HG03039 (cell line): Measurements from ENCODE around the gene PDE6C.

Source experiments
- ATAC-seq: cut with Tn5 transposase; IDR thresholded peaks from one replicate; pipeline ENCODE4 v1.9.1; 2021; ENCODE audit warnings: mild to moderate bottlenecking, moderate library complexity; ENCODE audit not compliant: unreplicated experiment

The PDE6C gene

DNA sequence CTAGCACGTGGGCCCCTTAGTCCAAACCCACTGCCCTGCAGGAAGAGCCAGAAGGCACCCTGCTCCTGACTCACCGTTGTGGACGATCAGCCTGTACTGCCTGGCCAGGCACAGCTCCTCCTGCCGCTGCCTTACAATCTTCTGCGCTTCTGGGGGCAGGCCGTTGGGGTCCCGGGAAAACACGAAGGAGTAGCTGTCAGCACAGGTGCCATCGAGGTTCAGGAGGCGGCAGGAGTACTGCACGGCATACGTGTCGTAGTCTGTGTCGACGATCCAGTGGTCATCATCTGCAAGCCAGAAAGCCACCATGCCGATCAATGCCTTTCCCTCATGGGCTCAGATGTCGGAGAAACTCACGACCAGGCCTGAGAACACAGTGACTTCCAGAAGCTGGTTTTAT, 18.6 kb upstream of the PDE6C start:
- ATAC-seq: no peak

DNA sequence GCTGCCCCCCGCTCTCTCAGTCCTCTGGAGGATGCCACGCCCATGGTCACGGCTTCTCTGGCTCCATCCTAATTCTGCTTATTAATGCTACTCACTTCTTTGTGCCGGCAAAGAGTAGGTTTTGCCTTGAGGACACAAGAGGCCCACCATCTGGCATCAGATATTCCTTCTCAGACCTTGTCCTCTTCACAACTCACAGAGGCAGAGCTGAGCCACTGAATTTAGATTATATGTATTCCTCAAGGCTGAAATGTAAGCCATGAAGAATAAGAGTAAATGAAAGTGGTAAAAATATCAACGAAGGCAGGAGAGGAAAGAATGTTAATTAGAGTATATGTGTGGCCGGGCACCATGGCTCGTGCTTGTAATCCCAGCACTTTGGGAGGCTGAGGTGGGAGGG, 17.8 kb upstream of the PDE6C start:
- ATAC-seq: no peak

DNA sequence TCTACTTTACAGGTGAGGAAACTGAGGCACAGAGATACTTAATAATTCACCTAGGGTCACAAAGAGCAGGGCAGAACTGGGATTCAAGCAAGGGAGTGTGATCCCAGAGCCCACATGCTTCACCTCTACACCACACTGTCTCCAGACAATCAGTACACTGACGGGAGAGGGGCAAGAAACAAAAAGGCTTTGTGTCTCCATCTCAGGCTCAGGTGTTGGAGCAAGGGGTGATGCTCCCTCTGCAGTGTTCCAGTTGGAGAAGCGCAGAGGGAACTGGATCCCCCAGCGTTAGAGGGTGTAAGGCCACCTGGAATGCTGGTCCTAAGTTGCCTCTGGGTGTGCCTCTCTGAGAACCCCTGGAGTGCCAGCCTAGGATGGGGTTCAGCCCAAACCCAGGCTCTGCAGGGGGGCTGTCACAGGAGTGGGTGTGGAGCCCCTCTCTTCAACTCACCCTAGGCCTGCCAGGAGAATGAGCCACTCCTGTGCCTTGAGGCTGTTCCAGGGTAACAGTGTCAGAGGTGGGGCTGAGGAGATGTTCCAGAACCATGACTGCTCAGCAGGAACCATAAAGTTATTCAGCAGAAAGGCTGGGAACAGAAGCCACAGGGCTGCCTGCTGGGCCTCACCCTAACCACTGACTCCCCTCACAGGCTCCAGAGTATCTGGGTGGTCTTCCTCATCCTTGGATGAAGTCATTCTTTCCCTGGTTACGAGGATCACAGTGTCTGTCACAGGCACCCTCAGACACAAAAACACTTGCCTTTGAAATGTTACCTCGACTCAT, 16.8 kb upstream of the PDE6C start:
- no peak for ATAC-seq

- ATAC-seq: no peak
These were observed 15.8 kb upstream of the PDE6C start for GRCh38 chr10:93596539-93596938.

GRCh38 chr10:93597075-93597599, 15.2 kb upstream of the PDE6C start:
- no peak for ATAC-seq

- no peak for ATAC-seq
These were observed 14.2 kb upstream of the PDE6C start for GRCh38 chr10:93598157-93598556.

- ATAC-seq: no peak
These were observed 13.0 kb upstream of the PDE6C start for GRCh38 chr10:93599335-93599734.

DNA sequence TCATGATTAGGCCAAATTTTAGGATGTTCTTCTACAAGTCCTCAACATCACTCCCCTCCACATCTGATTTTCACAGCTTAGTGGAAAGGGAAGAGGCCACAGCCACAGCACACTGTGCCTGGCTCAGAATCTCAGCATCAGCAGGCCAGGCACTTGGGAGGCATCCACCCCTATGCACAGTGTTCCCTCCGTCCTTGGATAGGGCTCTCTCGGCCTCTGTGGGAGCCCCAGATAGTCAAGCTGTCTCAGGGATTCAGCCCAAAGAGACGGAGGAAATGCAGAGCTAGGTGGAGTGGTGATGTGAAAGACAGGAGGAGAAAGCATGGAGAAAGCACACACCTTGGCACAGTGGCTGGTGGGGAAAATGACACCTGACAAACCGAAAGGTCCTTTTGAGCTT, 12.6 kb upstream of the PDE6C start:
- ATAC-seq: no peak

DNA sequence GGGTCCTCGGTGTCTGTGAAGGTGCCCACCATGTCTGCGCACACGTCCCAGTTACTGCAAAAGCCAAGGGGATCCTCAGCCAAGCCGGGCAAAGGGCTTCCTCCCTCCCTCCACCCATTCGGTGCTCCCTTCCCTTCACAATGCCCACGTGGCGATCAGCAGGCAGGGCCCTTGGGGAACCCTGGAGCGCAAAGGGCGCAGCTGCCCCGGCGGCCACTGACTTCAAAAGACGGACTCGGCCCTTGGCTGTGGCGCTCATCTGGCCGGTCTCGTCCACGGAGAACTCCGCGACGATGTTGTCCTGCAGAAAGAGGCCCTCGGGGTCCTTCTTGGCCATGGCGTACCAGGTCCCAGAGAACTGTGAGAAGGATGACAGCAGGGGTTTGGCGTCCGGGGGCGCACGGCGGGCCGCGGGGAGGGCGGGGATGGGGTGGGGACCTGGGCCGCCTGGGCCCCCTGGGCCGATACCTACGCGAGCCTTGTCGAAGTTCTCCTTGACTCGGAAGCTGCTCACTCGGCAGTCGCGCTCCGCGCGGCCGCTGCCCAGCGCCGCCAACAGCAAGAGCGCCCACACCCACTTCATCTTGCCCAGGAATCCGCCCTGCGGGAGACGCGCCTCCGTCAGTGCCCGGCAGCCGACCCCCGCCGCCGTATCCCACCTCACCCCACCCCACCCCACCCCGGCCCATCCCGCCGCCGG, 11.7 kb upstream of the PDE6C start:
- ATAC-seq: no peak

GRCh38 chr10:93601146-93601773, 11.1 kb upstream of the PDE6C start, which contains the start of gene RBP4:
RBP4 (minus strand) TSS chr10:93601235; CDS start chr10:93601028, 207 bp downstream.
- ATAC-seq: no peak

DNA sequence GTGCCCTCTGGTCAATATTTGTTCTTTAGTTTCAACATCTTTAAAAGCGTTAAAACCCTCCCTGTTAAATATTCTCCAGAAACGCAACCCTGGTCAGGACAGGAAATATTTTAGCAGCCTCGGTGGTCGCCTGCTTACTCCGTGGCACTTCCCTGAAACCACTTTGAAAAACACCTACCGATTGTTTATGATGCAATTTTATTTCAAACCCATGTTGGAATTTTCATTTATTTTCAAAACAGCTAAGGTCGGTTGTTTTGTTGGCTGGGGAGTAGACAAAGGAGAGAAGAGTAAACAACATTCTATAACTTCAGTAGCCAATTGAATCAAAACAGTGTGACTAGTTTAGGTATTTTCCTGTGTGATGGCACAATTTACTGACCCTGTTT, 10.6 kb upstream of the PDE6C start:
- ATAC-seq: no peak

DNA sequence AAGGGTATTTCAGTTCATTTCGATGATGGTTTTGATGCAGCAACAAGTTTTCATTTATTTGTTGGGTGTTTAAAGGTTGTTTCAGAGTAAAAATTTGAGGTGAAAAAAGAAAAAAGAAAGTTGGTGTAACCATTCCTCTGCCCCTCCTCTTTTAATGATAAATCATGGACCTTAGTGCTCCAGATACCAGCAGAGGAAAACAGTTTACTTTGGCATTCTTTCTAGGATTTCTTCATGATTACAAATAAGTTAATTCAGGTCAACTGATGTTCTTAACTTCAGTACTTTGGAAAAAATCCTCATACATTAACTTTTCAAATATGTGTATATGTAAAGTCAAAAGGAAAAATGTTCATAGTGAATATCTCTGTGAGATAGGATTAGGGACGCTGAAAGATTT, 9.3 kb upstream of the PDE6C start:
- ATAC-seq: no peak

GRCh38 chr10:93604146-93604545, 8.2 kb upstream of the PDE6C start:
- ATAC-seq: no peak

DNA sequence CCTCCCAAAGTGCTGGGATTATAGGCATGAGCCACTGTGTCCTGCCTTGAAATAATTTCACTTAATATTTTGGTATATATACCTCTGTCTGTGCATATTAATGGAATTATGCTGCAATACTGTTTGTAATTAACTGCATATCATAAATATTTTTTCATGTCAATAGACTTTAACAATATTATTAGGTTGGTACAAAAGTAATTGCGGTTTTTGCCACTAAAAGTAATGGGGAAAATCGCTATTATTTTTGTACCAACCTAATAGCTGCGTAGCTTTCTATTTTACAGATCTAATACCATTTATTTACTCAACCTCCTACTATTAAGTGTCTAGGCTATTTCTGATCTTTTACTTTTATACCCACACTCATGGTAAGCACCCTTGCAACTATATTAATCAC, 3.9 kb upstream of the PDE6C start:
- no peak for ATAC-seq

- ATAC-seq: no peak
These were observed 789 bp downstream of the PDE6C start for GRCh38 chr10:93613126-93613525.

DNA sequence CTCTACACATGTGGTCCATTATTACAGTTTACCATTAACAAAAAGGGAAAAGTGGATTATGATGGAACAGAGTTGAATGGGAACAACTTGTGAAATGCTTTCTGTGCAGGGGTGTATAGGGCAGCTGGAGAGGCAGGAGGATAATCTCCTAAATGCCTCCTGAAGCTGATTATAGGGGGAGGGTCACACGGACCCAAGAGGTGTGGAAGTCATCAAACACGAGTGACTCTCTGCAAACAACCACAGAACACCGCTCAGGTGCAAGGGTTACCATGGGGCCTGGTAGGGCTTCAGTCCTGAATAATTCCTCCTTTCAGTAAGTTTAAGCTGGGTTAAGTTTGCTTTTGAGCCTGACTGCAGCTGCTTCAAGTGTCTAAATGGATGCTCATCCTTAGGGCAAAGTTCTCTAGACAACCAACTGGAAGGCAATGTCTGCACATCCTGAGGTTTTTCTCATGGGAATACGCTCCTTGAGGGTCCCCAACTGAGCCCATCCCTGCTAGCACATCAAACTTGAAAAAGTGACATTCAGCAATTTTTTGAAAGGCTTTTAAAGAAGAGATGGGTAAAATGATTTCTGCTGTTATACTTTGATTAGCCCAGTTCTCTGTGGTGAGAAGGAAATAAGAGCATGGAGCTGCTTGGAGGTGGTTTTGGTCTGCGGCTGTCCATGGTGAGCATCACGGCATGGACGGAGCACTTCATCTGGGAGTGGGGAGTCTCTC, 1.9 kb downstream of the PDE6C start:
- no peak for ATAC-seq

DNA sequence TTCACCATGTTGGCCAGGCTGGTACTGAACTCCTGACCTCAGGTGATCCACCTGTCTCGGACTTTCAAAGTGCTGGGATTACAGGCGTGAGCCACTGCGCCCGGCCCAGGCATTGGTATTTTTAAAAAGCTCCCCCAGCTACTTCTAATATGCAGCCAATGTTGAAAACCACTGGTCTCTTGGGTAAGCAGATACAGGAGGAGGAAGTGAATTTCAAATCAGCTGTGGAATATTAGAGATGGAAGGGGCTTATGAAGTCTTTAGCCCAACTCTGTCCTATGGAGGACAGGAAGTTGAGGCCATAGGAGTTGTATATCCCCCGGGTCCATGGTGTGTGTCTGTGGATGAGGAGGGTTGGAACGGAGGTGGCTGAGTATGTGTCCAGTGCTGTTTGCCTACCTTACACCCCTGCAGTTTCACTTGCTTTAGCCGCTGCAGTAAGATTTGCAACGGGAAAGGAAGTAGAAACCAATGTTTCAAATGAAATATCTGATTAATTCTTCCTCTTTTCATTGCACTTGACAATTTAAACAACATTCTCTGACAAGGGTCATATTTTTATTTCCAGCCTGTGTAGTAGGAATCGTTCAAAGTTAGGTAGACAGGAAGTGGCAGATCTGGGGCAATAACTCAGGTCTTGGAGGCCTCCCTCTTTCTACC, 3.4 kb downstream of the PDE6C start:
- no peak for ATAC-seq

GRCh38 chr10:93620925-93621324, 8.6 kb downstream of the PDE6C start:
- ATAC-seq: no peak

GRCh38 chr10:93622942-93623341, 10.6 kb downstream of the PDE6C start:
- ATAC-seq: no peak

GRCh38 chr10:93628858-93629257, 16.5 kb downstream of the PDE6C start:
- ATAC-seq: no peak
